NB4 (cell line): Measurements from ENCODE around the gene TSHR.
A peak's percentile ranks its signal among the peaks of the same experiment; 100 is the strongest.

Experiments
- DNase-seq: peaks from one replicate; pipeline ENCODE4 v3.0.0; 2010; ENCODE audit warnings: low read depth
- H3K4me3 ChIP-seq: one replicate; pipeline ENCODE4 v1.5.1; 2011; ENCODE audit warnings: mild to moderate bottlenecking, low read depth, low read length, moderate library complexity
- CTCF ChIP-seq: IDR thresholded peaks from one replicate; pipeline ENCODE4 v1.5.1; 2012; ENCODE audit warnings: low read depth, low read length
- MAX ChIP-seq: IDR thresholded peaks from 2 replicates; pipeline ENCODE4 v1.6.1; 2011; ENCODE audit warnings: low read depth, low read length
- MYC ChIP-seq: IDR thresholded peaks from 2 replicates; pipeline ENCODE4 v1.6.1; 2011; ENCODE audit warnings: low read depth, low read length
- POLR2A ChIP-seq: IDR thresholded peaks from 2 replicates; pipeline ENCODE4 v1.6.1; 2011; ENCODE audit warnings: mild to moderate bottlenecking; ENCODE audit not compliant: insufficient read length; ENCODE audit errors: extremely low read depth

Gene TSHR

GRCh38 chr14:81004575-81004974 is 49.2 kb downstream of the TSHR start:
- H3K4me3 ChIP-seq = no peak overlapping the region
- no peak for TF ChIP-seq CTCF
- no peak for TF ChIP-seq MYC
- TF ChIP-seq POLR2A = no peak
- TF ChIP-seq MAX = no peak
- DNase-seq = no peak

- no peak overlapping the region for H3K4me3 ChIP-seq
- no peak for DNase-seq
- no peak for TF ChIP-seq CTCF
- no peak for TF ChIP-seq MYC
- no peak for TF ChIP-seq MAX
- TF ChIP-seq POLR2A = no peak
These were observed 50.3 kb downstream of the TSHR start for GRCh38 chr14:81005540-81006228.

GRCh38 chr14:81006266-81006665 is 50.8 kb downstream of the TSHR start:
- H3K4me3 ChIP-seq = no peak overlapping the region
- no peak for TF ChIP-seq CTCF
- TF ChIP-seq POLR2A = no peak
- TF ChIP-seq MAX = no peak
- TF ChIP-seq MYC = no peak
- no peak for DNase-seq

GRCh38 chr14:81007131-81007530 is 51.7 kb downstream of the TSHR start:
- no peak for DNase-seq
- TF ChIP-seq MAX = no peak
- no peak for TF ChIP-seq MYC
- no peak overlapping the region for H3K4me3 ChIP-seq

- no peak for DNase-seq
- no peak for TF ChIP-seq CTCF
- no peak for TF ChIP-seq MYC
- TF ChIP-seq POLR2A = no peak
- TF ChIP-seq MAX = no peak
- no peak overlapping the region for H3K4me3 ChIP-seq
These were observed 53.9 kb downstream of the TSHR start for GRCh38 chr14:81009346-81009745.

GRCh38 chr14:81018251-81018650 is 62.8 kb downstream of the TSHR start:
- DNase-seq = peak; percentile 3
- H3K4me3 ChIP-seq = no peak overlapping the region
- TF ChIP-seq POLR2A (no peak), MAX (no peak), MYC (no peak), CTCF (no peak)
